ENCODE data around the gene HMOX2. TPM values are rescaled to one million over a fixed set of nuclear protein-coding genes. Genes with fewer than 3 reads are reported as not detected.

The HMOX2 gene
- total RNA-seq, 1 donor from 2014 or later, result 47.2 TPM

DNA sequence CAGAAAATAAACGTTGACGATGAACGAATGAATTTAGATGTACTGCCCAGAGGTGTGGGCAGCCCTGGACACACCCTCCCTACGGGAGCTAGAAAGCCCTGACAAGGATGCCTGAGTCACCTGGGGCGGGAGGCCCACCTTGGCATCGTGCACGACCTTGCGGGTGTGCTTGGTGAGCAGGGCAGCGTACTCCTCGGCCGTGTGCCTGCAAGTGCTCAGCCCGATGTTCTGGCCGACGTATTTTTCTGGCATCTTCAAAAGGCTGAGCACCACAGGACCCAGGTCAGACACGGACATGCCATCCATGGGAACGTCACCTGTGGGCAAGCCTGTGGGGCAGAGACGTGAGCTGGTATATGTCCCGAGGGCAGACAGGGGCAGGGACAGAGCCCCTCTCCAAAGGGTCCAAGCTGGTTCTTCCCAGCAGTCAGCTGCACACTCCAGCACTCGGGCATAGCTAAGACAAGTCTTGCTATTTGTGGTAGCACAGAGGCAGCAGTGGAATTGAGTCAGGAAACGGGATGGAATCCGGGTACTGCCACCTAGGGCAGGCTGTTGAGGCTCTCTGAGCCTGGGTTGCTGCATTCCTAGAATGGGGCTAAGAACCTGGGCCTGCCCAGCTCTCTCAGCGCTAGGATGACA, 12.6 kb upstream of the HMOX2 start:
- Mint-ChIP-seq H3K4me3 (ENCODE audit: unreplicated experiment) (no peak overlapping the region), H3K27me3 (ENCODE audit: unreplicated experiment) (no peaks in the 10 kb centered on the region), H3K4me1 (ENCODE audit: unreplicated experiment) (no peaks in the 10 kb centered on the region), H3K9me3 (ENCODE audit: unreplicated experiment) (no peaks in the 10 kb centered on the region), H3K27ac (ENCODE audit: unreplicated experiment) (no peak overlapping the region), H3K36me3 (ENCODE audit: unreplicated experiment) (peaks cover 21% of the 10 kb centered on the region)
- no peak for DNase-seq (ENCODE audit: extremely low spot score, unreplicated experiment)
- TF ChIP-seq, protein P1, sequence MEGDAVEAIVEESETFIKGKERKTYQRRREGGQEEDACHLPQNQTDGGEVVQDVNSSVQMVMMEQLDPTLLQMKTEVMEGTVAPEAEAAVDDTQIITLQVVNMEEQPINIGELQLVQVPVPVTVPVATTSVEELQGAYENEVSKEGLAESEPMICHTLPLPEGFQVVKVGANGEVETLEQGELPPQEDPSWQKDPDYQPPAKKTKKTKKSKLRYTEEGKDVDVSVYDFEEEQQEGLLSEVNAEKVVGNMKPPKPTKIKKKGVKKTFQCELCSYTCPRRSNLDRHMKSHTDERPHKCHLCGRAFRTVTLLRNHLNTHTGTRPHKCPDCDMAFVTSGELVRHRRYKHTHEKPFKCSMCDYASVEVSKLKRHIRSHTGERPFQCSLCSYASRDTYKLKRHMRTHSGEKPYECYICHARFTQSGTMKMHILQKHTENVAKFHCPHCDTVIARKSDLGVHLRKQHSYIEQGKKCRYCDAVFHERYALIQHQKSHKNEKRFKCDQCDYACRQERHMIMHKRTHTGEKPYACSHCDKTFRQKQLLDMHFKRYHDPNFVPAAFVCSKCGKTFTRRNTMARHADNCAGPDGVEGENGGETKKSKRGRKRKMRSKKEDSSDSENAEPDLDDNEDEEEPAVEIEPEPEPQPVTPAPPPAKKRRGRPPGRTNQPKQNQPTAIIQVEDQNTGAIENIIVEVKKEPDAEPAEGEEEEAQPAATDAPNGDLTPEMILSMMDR (IDR thresholded peaks at IDR 0.05), result no peak

DNA sequence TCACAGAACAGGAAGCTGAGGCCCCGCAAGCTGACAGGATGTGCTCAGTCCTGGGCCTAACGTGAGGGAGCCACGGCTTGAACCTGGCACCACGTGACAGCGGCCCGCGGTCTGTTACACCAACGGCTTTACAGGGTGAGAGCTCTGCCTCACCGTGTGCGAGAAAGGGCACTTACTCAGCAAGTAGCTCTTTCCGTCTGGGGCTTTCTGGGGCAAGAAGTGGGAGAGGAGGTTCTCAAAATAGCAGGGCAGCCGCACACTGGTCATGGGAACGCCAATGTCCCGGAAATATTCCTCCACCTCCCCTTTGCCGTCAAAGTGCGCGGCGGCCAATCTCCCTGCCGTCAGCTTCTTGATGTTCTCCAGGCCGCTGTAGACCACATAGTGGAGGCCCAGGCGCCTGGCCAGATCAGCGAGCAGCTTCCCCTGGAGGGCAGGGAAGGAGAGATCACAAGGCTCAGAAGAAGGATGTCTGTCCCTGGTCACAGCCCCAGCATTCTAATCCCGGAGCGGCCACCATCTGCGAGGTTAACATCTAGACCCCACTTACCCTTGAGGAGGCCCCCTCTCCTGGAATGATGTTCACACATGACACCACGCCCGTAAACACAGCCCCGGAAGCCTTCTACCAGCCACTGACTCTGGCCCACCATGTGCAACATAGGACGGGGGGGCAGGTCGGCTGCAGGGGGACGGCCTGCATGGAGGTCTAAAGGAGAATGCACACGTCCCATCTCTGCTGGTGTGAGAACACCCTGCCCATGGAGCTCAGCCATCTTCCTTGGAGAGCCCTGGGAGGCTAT, 10.0 kb upstream of the HMOX2 start:
- Mint-ChIP-seq H3K36me3 (ENCODE audit: unreplicated experiment) (peaks cover 24% of the 10 kb centered on the region), H3K4me3 (ENCODE audit: unreplicated experiment) (no peak overlapping the region), H3K4me1 (ENCODE audit: unreplicated experiment) (no peaks in the 10 kb centered on the region), H3K27me3 (ENCODE audit: unreplicated experiment) (no peaks in the 10 kb centered on the region), H3K27ac (ENCODE audit: unreplicated experiment) (no peak overlapping the region), H3K9me3 (ENCODE audit: unreplicated experiment) (no peaks in the 10 kb centered on the region)
- TF ChIP-seq, protein P1 (IDR thresholded peaks at IDR 0.05), result no peak
- DNase-seq (ENCODE audit: extremely low spot score, unreplicated experiment), result no peak

DNA sequence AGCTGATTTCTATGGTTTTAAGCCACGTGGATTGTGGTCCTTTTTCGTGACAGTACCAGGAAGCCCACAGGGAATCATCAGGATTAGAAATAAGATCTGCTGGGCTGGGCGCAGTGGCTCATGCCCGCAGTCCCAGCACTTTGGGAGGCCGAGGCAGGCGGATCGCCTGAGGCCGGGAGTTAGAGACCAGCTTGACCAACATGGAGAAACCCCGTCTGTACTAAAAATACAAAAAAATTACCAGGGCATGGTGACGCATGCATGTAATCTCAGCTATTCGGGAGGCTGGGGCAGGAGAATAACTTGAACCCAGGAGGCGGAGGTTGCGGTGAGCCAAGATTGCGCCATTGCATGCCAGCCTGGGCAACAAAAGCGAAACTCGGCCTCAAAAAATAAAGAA, 8.3 kb upstream of the HMOX2 start:
- no peaks in the 10 kb centered on the region for H3K4me1 Mint-ChIP-seq (ENCODE audit: unreplicated experiment)
- H3K27me3 Mint-ChIP-seq (ENCODE audit: unreplicated experiment), result no peaks in the 10 kb centered on the region
- H3K4me3 Mint-ChIP-seq (ENCODE audit: unreplicated experiment), result no peak overlapping the region
- TF ChIP-seq, protein P1 (IDR thresholded peaks at IDR 0.05), result no peak
- H3K9me3 Mint-ChIP-seq (ENCODE audit: unreplicated experiment), result no peaks in the 10 kb centered on the region
- H3K27ac Mint-ChIP-seq (ENCODE audit: unreplicated experiment), result no peak overlapping the region
- H3K36me3 Mint-ChIP-seq (ENCODE audit: unreplicated experiment), result peaks cover 24% of the 10 kb centered on the region
- no peak for DNase-seq (ENCODE audit: extremely low spot score, unreplicated experiment)

DNA sequence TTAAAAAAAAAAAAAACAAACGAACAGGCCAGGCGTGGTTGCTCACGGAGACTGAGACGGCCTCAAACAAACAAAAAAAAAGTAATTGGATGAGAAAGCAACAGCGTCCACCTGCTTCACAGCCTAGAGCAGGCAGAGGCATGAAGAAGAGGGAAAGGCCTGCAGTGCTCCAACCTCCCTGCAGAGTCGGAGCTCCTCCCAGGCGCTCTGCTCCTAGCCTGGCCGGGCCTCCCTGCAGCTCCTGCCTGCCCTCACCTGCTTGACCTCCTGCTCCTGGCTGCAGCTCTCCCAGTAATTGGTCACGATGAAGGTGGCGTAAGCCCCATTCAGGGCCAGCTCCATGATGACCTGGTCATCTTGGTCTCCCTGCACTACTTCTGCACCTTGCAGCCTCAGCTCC, 7.2 kb upstream of the HMOX2 start:
- DNase-seq (ENCODE audit: extremely low spot score, unreplicated experiment), result no peak
- TF ChIP-seq, protein P1 (IDR thresholded peaks at IDR 0.05), result no peak
- Mint-ChIP-seq H3K4me3 (ENCODE audit: unreplicated experiment) (no peak overlapping the region), H3K36me3 (ENCODE audit: unreplicated experiment) (peaks cover 24% of the 10 kb centered on the region), H3K9me3 (ENCODE audit: unreplicated experiment) (no peaks in the 10 kb centered on the region), H3K27me3 (ENCODE audit: unreplicated experiment) (no peaks in the 10 kb centered on the region), H3K4me1 (ENCODE audit: unreplicated experiment) (peaks cover 7% of the 10 kb centered on the region), H3K27ac (ENCODE audit: unreplicated experiment) (no peak overlapping the region)

DNA sequence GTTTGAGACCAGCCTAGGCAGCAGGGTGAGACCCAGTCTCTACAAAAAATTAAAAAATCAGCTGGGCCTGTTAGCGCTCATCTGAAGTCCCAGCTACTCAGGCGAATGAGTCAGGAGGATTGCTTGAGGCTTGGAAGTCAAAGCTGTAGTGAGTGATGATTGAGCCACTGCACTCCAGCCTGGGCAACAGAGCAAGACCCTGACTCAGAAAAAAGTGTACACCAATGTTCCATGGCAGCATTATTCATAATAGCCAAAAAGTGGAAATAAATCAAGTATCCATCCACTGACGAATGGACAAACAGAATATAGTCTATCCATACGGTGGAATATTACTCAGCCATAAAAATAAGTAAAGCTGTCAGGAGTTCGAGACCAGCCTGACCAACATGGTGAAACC, 4.3 kb upstream of the HMOX2 start:
- Mint-ChIP-seq H3K27me3 (ENCODE audit: unreplicated experiment) (no peaks in the 10 kb centered on the region), H3K9me3 (ENCODE audit: unreplicated experiment) (peaks cover 3% of the 10 kb centered on the region), H3K4me1 (ENCODE audit: unreplicated experiment) (peaks cover 16% of the 10 kb centered on the region), H3K27ac (ENCODE audit: unreplicated experiment) (no peak overlapping the region), H3K4me3 (ENCODE audit: unreplicated experiment) (no peak overlapping the region), H3K36me3 (ENCODE audit: unreplicated experiment) (peaks cover 10% of the 10 kb centered on the region)
- TF ChIP-seq, protein P1 (IDR thresholded peaks at IDR 0.05), result no peak
- no peak for DNase-seq (ENCODE audit: extremely low spot score, unreplicated experiment)

All from osteocyte (in vitro differentiated cells).